B cell (primary cell): ENCODE measurements around the gene RAB12.

Source experiments
- EZH2 ChIP-seq: IDR thresholded peaks from 2 replicates; pipeline ENCODE4 v1.6.1; 2012; ENCODE audit warnings: borderline replicate concordance, low read depth, mild to moderate bottlenecking, moderate library complexity, low read length; ENCODE audit not compliant: insufficient read depth, poor library complexity, severe bottlenecking
- TF ChIP-seq, protein P1 (sequence below): fragments of 200-600 bp; IDR thresholded peaks from one replicate; pipeline ENCODE4 v1.8.0; 2022; ENCODE audit warnings: antibody characterized with exemption, mild to moderate bottlenecking

GRCh38 chr18:8685914-8686216 lies 76.6 kb downstream of the RAB12 start:
- TF ChIP-seq, protein P1, sequence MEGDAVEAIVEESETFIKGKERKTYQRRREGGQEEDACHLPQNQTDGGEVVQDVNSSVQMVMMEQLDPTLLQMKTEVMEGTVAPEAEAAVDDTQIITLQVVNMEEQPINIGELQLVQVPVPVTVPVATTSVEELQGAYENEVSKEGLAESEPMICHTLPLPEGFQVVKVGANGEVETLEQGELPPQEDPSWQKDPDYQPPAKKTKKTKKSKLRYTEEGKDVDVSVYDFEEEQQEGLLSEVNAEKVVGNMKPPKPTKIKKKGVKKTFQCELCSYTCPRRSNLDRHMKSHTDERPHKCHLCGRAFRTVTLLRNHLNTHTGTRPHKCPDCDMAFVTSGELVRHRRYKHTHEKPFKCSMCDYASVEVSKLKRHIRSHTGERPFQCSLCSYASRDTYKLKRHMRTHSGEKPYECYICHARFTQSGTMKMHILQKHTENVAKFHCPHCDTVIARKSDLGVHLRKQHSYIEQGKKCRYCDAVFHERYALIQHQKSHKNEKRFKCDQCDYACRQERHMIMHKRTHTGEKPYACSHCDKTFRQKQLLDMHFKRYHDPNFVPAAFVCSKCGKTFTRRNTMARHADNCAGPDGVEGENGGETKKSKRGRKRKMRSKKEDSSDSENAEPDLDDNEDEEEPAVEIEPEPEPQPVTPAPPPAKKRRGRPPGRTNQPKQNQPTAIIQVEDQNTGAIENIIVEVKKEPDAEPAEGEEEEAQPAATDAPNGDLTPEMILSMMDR = no peak
- TF ChIP-seq EZH2 = no peak
